Measurements from ENCODE around the gene GPBP1L1. TPM values are rescaled to one million over a fixed set of nuclear protein-coding genes. Genes with fewer than 3 reads are reported as not detected.
A peak's percentile ranks its signal among the peaks of the same experiment; 100 is the strongest.

GPBP1L1 gene
- total RNA-seq, 1 donor from 2014 or later, result 102 TPM

GRCh38 chr1:45640293-45640692, 46.0 kb downstream of the GPBP1L1 start:
- Mint-ChIP-seq H3K9me3 (ENCODE audit: unreplicated experiment) (no peaks in the 10 kb centered on the region), H3K36me3 (ENCODE audit: low read depth, unreplicated experiment) (peaks cover 14% of the 10 kb centered on the region), H3K4me1 (ENCODE audit: unreplicated experiment) (peaks cover 2% of the 10 kb centered on the region), H3K27ac (ENCODE audit: unreplicated experiment) (peak overlapping the region; percentile 61), H3K4me3 (ENCODE audit: unreplicated experiment) (peak overlapping the region; percentile 54), H3K27me3 (ENCODE audit: unreplicated experiment) (no peaks in the 10 kb centered on the region)
- TF ChIP-seq CTCF (IDR thresholded peaks at IDR 0.05; ENCODE audit: unreplicated experiment), result no peak
- no peak for DNase-seq (ENCODE audit: low spot score)

- TF ChIP-seq CTCF (IDR thresholded peaks at IDR 0.05; ENCODE audit: unreplicated experiment), result no peak
- Mint-ChIP-seq H3K4me1 (ENCODE audit: unreplicated experiment) (peaks cover 12% of the 10 kb centered on the region), H3K27me3 (ENCODE audit: unreplicated experiment) (no peaks in the 10 kb centered on the region), H3K36me3 (ENCODE audit: low read depth, unreplicated experiment) (peaks cover 22% of the 10 kb centered on the region), H3K27ac (ENCODE audit: unreplicated experiment) (no peak overlapping the region), H3K9me3 (ENCODE audit: unreplicated experiment) (no peaks in the 10 kb centered on the region), H3K4me3 (ENCODE audit: unreplicated experiment) (no peak overlapping the region)
- no peak for DNase-seq (ENCODE audit: low spot score)
Measured at GRCh38 chr1:45635211-45635610, 51.1 kb downstream of the GPBP1L1 start.

GRCh38 chr1:45630429-45630828, 55.9 kb downstream of the GPBP1L1 start:
- H3K36me3 Mint-ChIP-seq (ENCODE audit: low read depth, unreplicated experiment), result peaks cover 30% of the 10 kb centered on the region
- H3K27ac Mint-ChIP-seq (ENCODE audit: unreplicated experiment), result peak overlapping the region; percentile 87

GRCh38 chr1:45629035-45629434, 57.3 kb downstream of the GPBP1L1 start:
- Mint-ChIP-seq H3K27me3 (ENCODE audit: unreplicated experiment) (no peaks in the 10 kb centered on the region), H3K36me3 (ENCODE audit: low read depth, unreplicated experiment) (peaks cover 35% of the 10 kb centered on the region)

More at GRCh38 chr1:45630429-45630828, 55.9 kb downstream of the GPBP1L1 start:
- DNase-seq (ENCODE audit: low spot score), result no peak
- no peaks in the 10 kb centered on the region for H3K27me3 Mint-ChIP-seq (ENCODE audit: unreplicated experiment)
- no peak overlapping the region for H3K4me3 Mint-ChIP-seq (ENCODE audit: unreplicated experiment)
- TF ChIP-seq CTCF (IDR thresholded peaks at IDR 0.05; ENCODE audit: unreplicated experiment), result no peak
- H3K4me1 Mint-ChIP-seq (ENCODE audit: unreplicated experiment), result peaks cover 33% of the 10 kb centered on the region
- H3K9me3 Mint-ChIP-seq (ENCODE audit: unreplicated experiment), result no peaks in the 10 kb centered on the region

GRCh38 chr1:45623972-45624371, 62.4 kb downstream of the GPBP1L1 start, which contains the start of gene CCDC17:
CCDC17 (minus strand) TSS chr1:45624054; CDS start chr1:45623909, 145 bp downstream.
- TF ChIP-seq CTCF (IDR thresholded peaks at IDR 0.05; ENCODE audit: unreplicated experiment), result no peak
- Mint-ChIP-seq H3K9me3 (ENCODE audit: unreplicated experiment) (no peaks in the 10 kb centered on the region), H3K27me3 (ENCODE audit: unreplicated experiment) (peaks cover 6% of the 10 kb centered on the region), H3K27ac (ENCODE audit: unreplicated experiment) (peak within 1 kb of the TSS; percentile 64), H3K36me3 (ENCODE audit: low read depth, unreplicated experiment) (peaks cover 27% of the 10 kb centered on the region), H3K4me1 (ENCODE audit: unreplicated experiment) (peaks cover 47% of the 10 kb centered on the region), H3K4me3 (ENCODE audit: unreplicated experiment) (peak within 1 kb of the TSS; percentile 21)
- no peak for DNase-seq (ENCODE audit: low spot score)

More at GRCh38 chr1:45629035-45629434, 57.3 kb downstream of the GPBP1L1 start:
- no peak for DNase-seq (ENCODE audit: low spot score)
- peak overlapping the region; percentile 25 for H3K4me3 Mint-ChIP-seq (ENCODE audit: unreplicated experiment)
- no peaks in the 10 kb centered on the region for H3K9me3 Mint-ChIP-seq (ENCODE audit: unreplicated experiment)
- H3K4me1 Mint-ChIP-seq (ENCODE audit: unreplicated experiment), result peaks cover 36% of the 10 kb centered on the region
- TF ChIP-seq CTCF (IDR thresholded peaks at IDR 0.05; ENCODE audit: unreplicated experiment), result no peak
- H3K27ac Mint-ChIP-seq (ENCODE audit: unreplicated experiment), result peak overlapping the region; percentile 80
